CD4-positive, alpha-beta T cell (primary cell): ENCODE results near the gene ZNF277. TPM values are rescaled to one million over a fixed set of nuclear protein-coding genes. Genes with fewer than 3 reads are reported as not detected.

Experiments used
- ATAC-seq: fragments of 200-7000 bp; cut with Tn5 transposase; one replicate; pipeline ENCODE4 v1.10.0; 2022; ENCODE audit warnings: mild to moderate bottlenecking; ENCODE audit not compliant: poor library complexity
- CTCF ChIA-PET: fragments of 350-600 bp; sonication (Branson Sonifier 250); formaldehyde crosslinking; loops from one replicate; lab custom pipeline; 2021; ENCODE audit warnings: antibody characterized with exemption, inconsistent platforms; lab: Charles Lee
- POLR2A ChIA-PET: fragments of 350-600 bp; sonication (Branson Sonifier 250); formaldehyde crosslinking; loops from one replicate; lab custom pipeline; 2021; ENCODE audit warnings: antibody characterized with exemption, inconsistent platforms; lab: Charles Lee
- DNase-seq, 14 experiments: peaks; one replicate each; pipeline ENCODE4 v3.0.0-alpha.2; 2013 to 2020; ENCODE audit warnings: mixed read lengths in 2 of 14
- H3K27ac ChIP-seq, 2 donors: one replicate each; pipeline versions ENCODE4 v1.5.1 to v1.7.0; 2013; ENCODE audit warnings: low read length in 2 of 2, low read depth in 1 of 2, mild to moderate bottlenecking in 1 of 2
- H3K27me3 ChIP-seq, 2 experiments: 1 replicate in 1 of 2; 2 replicates in 1 of 2; pipeline versions ENCODE4 v1.6.1 to v1.7.0; 2013; ENCODE audit warnings: low read length in 2 of 2, control low read depth in 1 of 2, mild to moderate bottlenecking in 1 of 2, moderate library complexity in 1 of 2; ENCODE audit not compliant: insufficient read depth in 2 of 2, control insufficient read depth in 1 of 2
- H3K36me3 ChIP-seq: one replicate; pipeline ENCODE4 v1.6.1; 2013; ENCODE audit warnings: low read length, control low read depth; ENCODE audit not compliant: insufficient read depth
- H3K4me1 ChIP-seq: one replicate; pipeline ENCODE4 v1.6.1; 2013; ENCODE audit warnings: low read length, control low read depth; ENCODE audit not compliant: insufficient read depth
- H3K4me3 ChIP-seq: one replicate; pipeline ENCODE4 v1.5.1; 2013; ENCODE audit warnings: mild to moderate bottlenecking, low read length, moderate library complexity
- H3K9me3 ChIP-seq, 2 experiments: 1 replicate in 1 of 2; 2 replicates in 1 of 2; pipeline versions ENCODE4 v1.6.1 to v1.7.0; 2013; ENCODE audit warnings: low read length in 2 of 2, mild to moderate bottlenecking in 2 of 2, control low read depth in 1 of 2, moderate library complexity in 1 of 2; ENCODE audit not compliant: control insufficient read depth in 1 of 2, insufficient read depth in 1 of 2
- H3K27ac Mint-ChIP-seq: one replicate; pipeline ENCODE4 v1.8.0; 2020; ENCODE audit warnings: mixed read lengths
- H3K27me3 Mint-ChIP-seq: one replicate; pipeline ENCODE4 v1.8.0; 2021; ENCODE audit warnings: mixed read lengths
- H3K36me3 Mint-ChIP-seq: one replicate; pipeline ENCODE4 v1.8.0; 2021; ENCODE audit warnings: low read depth, mixed read lengths
- H3K4me1 Mint-ChIP-seq: one replicate; pipeline ENCODE4 v1.8.0; 2021; ENCODE audit warnings: low read depth, mixed read lengths
- H3K4me3 Mint-ChIP-seq: one replicate; pipeline ENCODE4 v1.8.0; 2020; ENCODE audit warnings: mild to moderate bottlenecking, mixed read lengths
- H3K9me3 Mint-ChIP-seq: one replicate; pipeline ENCODE4 v1.8.0; 2020; ENCODE audit warnings: mixed read lengths
- CTCF ChIP-seq: fragments of 200-600 bp; IDR thresholded peaks from one replicate; pipeline ENCODE4 v1.8.0; 2022; ENCODE audit warnings: antibody characterized with exemption, mild to moderate bottlenecking
- intact Hi-C, 2 experiments: fragments of 100-400 bp; cut with DNase I in 1 of 2; cut with micrococcal nuclease in 1 of 2; formaldehyde crosslinking; loops; one replicate each; pipeline versions ENCODE4 v1.15.1 to v1.9.0; 2023 to 2025; cut with DNase I, micrococcal nuclease
- total RNA-seq, 174 experiments: library from RNA in 2 of 174; stranded (reverse) in 2 of 174; gene quantifications; one replicate each; pipeline ENCODE4 v1.2.3 and lab custom pipeline; 2021 to 2026

The ZNF277 gene
- total RNA-seq, 2 experiments from 2014 or later: 21.6 to 22.5 TPM

DNA sequence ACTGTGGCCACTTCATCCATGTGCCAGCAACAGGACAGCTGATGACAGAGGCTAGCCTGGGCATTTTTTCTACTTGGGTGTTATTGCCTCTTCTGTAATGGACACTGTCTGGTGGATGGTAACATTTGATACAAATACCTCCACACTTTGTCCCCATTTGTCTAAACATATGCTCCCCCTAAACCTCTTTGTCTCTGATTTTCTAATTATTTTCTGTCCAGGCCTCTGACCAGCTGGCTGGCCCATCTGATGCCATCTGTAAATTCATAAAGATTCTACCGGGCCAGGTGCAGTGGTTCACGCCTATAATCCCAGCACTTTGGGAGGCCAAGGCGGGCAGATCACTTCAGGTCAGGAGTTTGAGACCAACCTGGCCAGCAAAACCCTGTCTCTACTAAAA is 159.1 kb downstream of the ZNF277 start:
- H3K36me3 Mint-ChIP-seq: no peaks in the 10 kb centered on the region

GRCh38 chr7:112366886-112367285 is 160.4 kb downstream of the ZNF277 start:
- POLR2A ChIA-PET: no interaction called here
- intact Hi-C loops: no loop called here
- peaks cover 0 to 5% of the 10 kb centered on the region in 2 experiments for H3K27me3 ChIP-seq
- H3K4me1 Mint-ChIP-seq: no peaks in the 10 kb centered on the region
- H3K36me3 Mint-ChIP-seq: no peaks in the 10 kb centered on the region
- H3K9me3 Mint-ChIP-seq: no peaks in the 10 kb centered on the region
- H3K36me3 ChIP-seq: no peaks in the 10 kb centered on the region
- no peak overlapping the region for H3K27ac Mint-ChIP-seq
- no peaks in the 10 kb centered on the region for H3K9me3 ChIP-seq
- H3K4me1 ChIP-seq: no peaks in the 10 kb centered on the region
- H3K27me3 Mint-ChIP-seq: peaks cover 4% of the 10 kb centered on the region
- no peak overlapping the region for H3K27ac ChIP-seq
- TF ChIP-seq CTCF: no peak
- CTCF ChIA-PET: no interaction called here
- no peak overlapping the region for H3K4me3 ChIP-seq
- no peak for ATAC-seq
- no peak for DNase-seq
- H3K4me3 Mint-ChIP-seq: no peak overlapping the region

More for the DNA sequence above, 159.1 kb downstream of the ZNF277 start:
- H3K9me3 ChIP-seq: no peaks in the 10 kb centered on the region
- no peak for TF ChIP-seq CTCF
- H3K27ac ChIP-seq: no peak overlapping the region
- POLR2A ChIA-PET: no interaction called here
- Mint-ChIP-seq H3K9me3 (no peaks in the 10 kb centered on the region), H3K27me3 (peaks cover 11% of the 10 kb centered on the region), H3K4me1 (no peaks in the 10 kb centered on the region), H3K27ac (no peak overlapping the region), H3K4me3 (no peak overlapping the region)
- peaks cover 2 to 5% of the 10 kb centered on the region in 2 experiments for H3K27me3 ChIP-seq
- no peak overlapping the region for H3K4me3 ChIP-seq
- ATAC-seq: no peak
- H3K36me3 ChIP-seq: no peaks in the 10 kb centered on the region
- intact Hi-C loops: no loop called here
- no peak for DNase-seq
- CTCF ChIA-PET: no interaction called here
- no peaks in the 10 kb centered on the region for H3K4me1 ChIP-seq

DNA sequence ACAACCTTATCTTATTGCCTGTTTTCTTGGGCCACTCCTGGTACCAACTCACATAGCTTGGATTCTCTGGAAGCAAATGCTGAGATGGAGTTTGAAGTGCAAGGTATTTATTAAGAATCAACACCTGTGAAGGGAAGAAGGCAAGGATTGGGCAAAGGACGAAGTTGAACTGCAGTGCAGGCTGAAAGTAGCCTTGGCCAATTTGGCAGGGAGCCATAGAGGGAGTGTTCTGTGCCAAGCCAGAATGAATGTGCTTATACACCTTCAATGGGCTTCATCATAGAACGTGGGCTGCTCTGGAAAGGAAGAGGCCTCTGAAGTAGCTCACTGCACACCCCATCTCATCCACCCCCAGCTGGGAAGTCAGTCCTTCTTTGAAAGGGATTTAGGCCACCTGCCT is 163.9 kb downstream of the ZNF277 start:
- Histone ChIP-seq H3K27ac (no peak overlapping the region), H3K27me3 (no peaks in the 10 kb centered on the region), H3K4me1 (no peaks in the 10 kb centered on the region), H3K36me3 (no peaks in the 10 kb centered on the region), H3K4me3 (no peak overlapping the region), H3K9me3 (no peaks in the 10 kb centered on the region)
- H3K27me3 Mint-ChIP-seq: no peaks in the 10 kb centered on the region
- H3K36me3 Mint-ChIP-seq: no peaks in the 10 kb centered on the region
- ChIA-PET CTCF (no interaction called here), POLR2A (no interaction called here)
- H3K4me3 Mint-ChIP-seq: no peak overlapping the region
- H3K27ac Mint-ChIP-seq: no peak overlapping the region
- no peak for ATAC-seq
- H3K4me1 Mint-ChIP-seq: no peaks in the 10 kb centered on the region
- intact Hi-C loops: no loop called here
- H3K9me3 Mint-ChIP-seq: no peaks in the 10 kb centered on the region
- DNase-seq: no peak
- no peak for TF ChIP-seq CTCF
